Fibroblast of villous mesenchyme (primary cell): ENCODE results near the gene TCOF1. TPM values are rescaled to one million over a fixed set of nuclear protein-coding genes. Genes with fewer than 3 reads are reported as not detected.

Experiments used
- DNase-seq: peaks from one replicate; pipeline ENCODE4 v3.0.0-alpha.2; 2010; ENCODE audit warnings: low read depth
- H3K4me3 ChIP-seq: 2 replicates; pipeline ENCODE4 v1.5.1; 2011; ENCODE audit warnings: low read depth, mild to moderate bottlenecking, low read length
- CTCF ChIP-seq: IDR thresholded peaks from 2 replicates; pipeline ENCODE4 v1.5.1; 2012; ENCODE audit warnings: low read depth, mild to moderate bottlenecking, low read length; ENCODE audit not compliant: insufficient read depth
- total RNA-seq: library from RNA; depleted of rRNA; stranded (reverse); fragments of >200 nt; gene quantifications from 2 replicates; pipeline ENCODE4 v1.2.3, GENCODE V29; 2012

The TCOF1 gene
- total RNA-seq, 1 donor, result 23.7 TPM

- no peak for TF ChIP-seq CTCF
- no peak overlapping the region for H3K4me3 ChIP-seq
Measured at GRCh38 chr5:150443242-150444075, 86.0 kb downstream of the TCOF1 start.

GRCh38 chr5:150444770-150445169 lies 87.3 kb downstream of the TCOF1 start:
- H3K4me3 ChIP-seq, result no peak overlapping the region
- DNase-seq, result no peak
- TF ChIP-seq CTCF, result no peak

More at GRCh38 chr5:150443242-150444075, 86.0 kb downstream of the TCOF1 start:
- no peak for DNase-seq

GRCh38 chr5:150446088-150446487 lies 88.6 kb downstream of the TCOF1 start:
- no peak overlapping the region for H3K4me3 ChIP-seq
- DNase-seq, result no peak
- TF ChIP-seq CTCF, result no peak

- no peak overlapping the region for H3K4me3 ChIP-seq
- DNase-seq, result no peak
- TF ChIP-seq CTCF, result no peak
Measured at GRCh38 chr5:150446583-150446982, 89.1 kb downstream of the TCOF1 start.

GRCh38 chr5:150447188-150447587 lies 89.7 kb downstream of the TCOF1 start:
- H3K4me3 ChIP-seq, result no peak overlapping the region
- TF ChIP-seq CTCF, result no peak
- no peak for DNase-seq

GRCh38 chr5:150448334-150448733 lies 90.8 kb downstream of the TCOF1 start:
- DNase-seq, result no peak
- TF ChIP-seq CTCF, result no peak
- peak overlapping the region; percentile 75 for H3K4me3 ChIP-seq

GRCh38 chr5:150448952-150449516 lies 91.5 kb downstream of the TCOF1 start:
- no peak for TF ChIP-seq CTCF
- H3K4me3 ChIP-seq, result peak overlapping the region; percentile 75
- peak; percentile 40 for DNase-seq
